Stimulated activated CD8-positive, alpha-beta memory T cell treated with anti-CD3 and anti-CD28 coated beads, Interleukin-7, amount 100 ng/mL, for 48 hours (primary cell): Measurements from ENCODE around the gene PPP4R2.

Source experiments
- DNase-seq, 2 donors: peaks; one replicate each; pipeline ENCODE4 v3.0.0-alpha.2; 2020; ENCODE audit warnings: low read depth in 1 of 2; ENCODE audit errors: extremely low read depth in 1 of 2

Gene PPP4R2

DNA sequence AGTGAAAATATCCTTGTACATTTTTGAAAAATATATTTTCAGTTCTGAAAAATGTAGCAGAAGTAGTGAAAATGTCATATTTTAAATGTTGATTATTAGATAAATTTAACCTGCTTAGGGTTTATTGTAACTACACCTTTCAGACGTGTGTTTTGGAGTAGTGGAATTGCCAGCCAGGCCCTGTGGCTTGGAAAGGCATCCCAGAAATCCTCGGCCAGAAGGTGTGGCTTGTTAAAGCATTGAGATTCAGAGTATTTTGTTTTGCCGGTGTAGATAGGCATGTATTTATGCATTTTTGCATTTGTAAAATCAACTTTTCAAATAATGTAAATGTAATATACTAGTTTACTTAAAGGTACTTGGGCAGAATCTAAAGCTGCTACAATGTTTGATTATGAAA, 71.8 kb downstream of the PPP4R2 start:
- DNase-seq = no peak

DNA sequence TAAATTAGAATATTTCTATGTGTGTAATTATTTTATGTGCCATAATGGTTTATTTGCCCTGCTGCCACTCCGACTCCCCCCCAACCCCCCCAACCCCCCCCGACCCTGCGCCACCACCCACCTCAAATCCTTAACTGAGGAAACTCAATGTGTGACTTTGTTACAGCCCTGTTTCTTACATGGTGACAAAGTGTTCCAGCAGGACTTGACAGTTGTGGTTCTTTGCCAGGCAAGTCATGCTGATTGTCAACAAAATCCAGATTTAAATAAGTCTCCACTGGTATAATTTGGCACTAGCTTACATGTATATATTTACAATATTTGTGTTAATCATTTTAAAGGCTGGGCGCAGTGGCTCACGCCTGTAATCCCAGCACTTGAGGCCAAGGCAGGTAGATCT, 72.6 kb downstream of the PPP4R2 start:
- no peak for DNase-seq

DNA sequence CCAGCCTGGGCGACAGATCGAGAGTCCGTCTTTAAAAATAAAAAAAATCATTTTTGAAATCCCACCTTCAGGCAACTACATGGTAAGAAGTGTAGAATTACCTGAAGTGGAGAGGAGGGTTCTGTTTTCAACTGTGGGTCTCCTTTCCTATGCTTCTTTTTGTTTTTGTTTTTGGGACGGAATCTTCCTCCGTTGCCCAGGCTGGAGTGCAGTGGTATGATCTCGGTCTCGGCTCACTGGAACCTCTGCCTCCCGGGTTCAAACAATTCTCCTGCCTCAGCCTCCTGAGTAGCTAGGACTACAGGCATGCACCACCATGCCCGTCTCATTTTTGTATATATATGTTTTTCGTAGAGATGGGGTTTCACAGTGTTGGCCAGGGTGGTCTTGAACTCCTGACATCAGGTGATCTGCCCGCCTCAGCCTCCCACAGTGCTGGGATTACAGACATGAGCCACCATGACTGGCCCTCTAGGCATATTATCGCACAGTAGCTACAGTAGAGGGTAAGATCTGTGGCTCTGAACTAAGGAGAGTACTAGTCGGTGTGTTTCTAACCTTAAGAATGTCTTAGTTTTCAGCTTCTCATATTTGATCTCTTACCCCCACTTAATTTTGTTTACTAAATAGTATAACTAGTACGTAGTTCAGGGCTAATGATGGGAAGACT, 73.3 kb downstream of the PPP4R2 start:
- no peak for DNase-seq

DNA sequence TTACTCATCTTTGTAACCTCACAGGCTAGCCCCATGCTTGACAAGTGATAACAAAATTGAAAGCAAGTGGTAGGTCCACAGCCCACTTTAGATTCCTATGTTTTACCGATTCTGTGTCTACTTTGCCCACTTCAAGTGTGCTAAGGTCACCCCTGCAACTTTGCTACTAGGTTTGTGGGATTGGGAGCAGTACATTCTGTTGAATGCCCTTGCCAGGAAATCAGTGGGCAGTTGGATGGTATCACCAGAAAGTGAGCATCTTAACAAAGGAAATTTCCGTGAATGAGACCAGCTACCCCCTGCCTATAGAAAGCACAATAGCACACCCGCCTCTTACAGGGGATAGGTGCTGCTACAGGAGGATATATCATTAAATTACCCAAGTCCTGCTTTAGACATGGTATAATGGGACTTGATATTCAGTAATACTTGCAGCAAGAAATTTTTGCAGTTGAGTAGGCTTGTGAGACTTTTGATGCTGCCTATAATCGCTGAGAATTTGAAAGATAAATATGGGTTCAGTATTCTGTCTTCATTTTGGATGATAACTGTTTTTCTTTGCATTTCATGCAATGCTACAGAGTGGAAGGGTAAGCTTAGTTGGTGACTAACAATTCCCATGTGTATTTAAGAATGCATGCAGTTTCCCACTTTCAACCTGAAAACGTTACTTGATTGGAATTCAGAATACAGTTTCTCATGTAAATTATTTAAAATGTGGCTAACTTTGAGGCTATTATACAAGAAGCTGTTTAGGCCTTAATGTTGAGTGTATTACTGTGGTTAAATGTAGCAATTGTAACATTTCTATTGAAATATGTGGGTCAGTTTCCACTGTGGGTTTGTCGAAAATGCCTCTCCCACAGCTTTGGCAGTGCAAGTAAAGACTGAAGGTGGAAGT, 74.3 kb downstream of the PPP4R2 start:
- DNase-seq = no peak

DNA sequence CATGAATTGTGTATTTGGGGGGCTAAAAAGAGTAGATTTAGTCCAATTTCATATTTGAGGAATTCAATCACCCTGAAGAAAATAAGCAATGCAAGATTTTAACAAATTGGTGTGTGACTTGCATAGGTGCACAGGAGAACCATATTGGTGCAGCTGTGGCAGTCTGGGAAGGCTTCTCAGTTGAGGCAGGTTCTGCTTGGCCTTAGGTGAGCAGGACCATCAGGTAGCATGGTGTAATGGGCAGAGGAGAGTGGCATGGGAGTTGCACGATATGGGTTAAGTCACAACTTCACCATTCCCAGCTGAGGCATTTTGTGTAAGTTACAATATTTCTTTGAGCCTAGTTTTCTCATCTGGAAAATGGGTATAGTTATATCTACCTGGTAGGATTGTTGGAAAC, 75.3 kb downstream of the PPP4R2 start:
- no peak for DNase-seq

DNA sequence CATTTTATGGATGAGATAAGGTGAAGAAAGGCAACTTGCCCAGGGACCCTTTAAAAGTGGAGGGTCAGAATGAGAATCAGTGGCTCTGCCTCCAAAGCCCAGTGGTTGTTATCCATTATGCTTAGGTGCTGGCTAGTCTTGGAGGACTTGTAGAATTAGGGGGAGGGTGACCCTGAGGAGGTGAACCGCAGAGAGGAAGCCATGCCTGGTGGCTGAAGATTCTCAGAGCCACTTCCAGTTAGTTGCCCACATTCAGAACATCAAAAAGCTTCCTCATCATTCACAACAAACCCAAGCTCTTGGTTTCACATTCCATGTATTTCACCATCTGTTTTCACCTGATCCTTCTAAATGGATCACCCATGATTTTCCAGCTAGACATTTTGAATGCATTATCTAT, 76.0 kb downstream of the PPP4R2 start:
- DNase-seq = no peak

DNA sequence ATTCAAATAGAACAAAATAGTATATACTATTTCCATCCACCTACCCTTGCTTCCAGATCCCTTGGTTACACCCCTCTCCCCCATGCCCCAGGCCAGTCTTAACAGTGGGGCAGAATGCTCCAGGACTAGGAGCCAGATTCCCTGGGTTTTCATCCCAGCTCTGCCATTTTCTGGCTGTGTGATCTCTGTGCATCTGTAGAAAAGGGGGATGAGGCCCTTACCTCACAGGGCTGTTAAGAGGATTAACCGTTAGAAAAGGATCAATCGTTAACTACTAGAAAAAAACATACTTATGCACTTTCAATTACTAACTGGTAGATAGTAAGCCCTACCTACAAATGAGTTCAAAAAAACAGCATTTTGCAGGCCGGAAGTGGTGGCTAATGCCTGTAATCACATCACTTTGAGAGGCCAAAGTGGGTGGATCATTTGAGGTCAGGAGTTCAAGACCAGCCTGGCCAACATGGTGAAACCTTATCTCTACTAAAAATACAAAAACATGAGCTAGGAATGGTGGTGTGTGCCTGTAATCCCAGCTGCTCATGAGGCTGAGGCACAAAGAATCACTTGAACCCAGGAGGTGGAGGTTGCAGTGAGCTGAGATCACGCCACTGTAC, 76.6 kb downstream of the PPP4R2 start:
- no peak for DNase-seq

DNA sequence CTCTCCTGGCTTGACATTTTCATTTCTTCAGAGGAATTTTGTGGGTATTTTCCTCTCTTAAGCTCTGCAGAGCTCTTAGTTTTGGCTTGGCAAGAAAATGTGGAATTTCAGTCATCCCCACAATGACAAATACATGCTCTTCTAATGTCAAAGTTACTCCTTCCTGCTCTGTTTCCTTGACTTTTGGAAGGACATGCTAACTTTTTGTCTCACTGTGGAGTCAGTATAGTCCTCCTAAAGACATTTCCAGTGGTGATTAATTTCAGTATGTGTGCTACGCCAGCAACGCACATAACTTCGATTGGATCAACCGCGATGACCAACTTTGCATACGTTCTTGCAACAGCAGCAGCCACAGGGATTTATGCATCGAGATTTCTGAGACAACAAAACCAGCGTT, 78.2 kb downstream of the PPP4R2 start:
- no peak for DNase-seq

DNA sequence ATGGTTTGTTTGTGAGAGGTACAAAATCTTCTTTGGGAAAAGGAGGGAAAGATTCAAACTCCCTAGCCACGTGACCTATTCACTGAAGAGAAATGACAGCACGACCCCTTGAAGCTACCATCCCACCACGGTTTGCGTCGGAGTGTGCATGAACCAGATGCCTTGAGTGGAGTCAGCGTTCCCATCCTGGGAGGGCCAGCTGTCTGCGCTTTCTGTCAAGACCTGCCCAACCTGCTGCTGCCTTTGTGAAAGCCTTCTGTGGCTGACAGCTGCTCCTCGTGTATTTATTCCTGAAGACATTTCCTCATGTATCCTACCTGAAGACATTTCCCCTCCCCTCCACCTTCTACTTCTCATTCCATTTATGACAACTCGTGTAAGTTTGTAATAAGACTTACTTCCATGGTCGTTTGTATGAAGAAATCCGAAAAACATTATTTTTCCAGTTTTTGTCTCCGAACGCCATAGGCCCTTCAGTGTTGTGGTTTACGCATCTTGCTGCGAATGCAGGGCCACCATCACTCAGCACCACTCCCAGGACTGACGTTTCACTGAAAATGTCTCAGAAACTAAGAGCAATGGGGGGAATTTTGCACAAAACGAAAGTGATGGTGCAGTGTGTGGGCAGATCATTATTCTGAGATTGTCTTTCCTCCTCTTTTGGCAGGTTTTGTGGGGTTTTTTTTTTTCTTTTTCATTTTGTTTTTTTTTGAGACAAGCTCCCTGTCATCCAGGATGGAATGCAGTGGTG, 83.8 kb downstream of the PPP4R2 start:
- DNase-seq = no peak

DNA sequence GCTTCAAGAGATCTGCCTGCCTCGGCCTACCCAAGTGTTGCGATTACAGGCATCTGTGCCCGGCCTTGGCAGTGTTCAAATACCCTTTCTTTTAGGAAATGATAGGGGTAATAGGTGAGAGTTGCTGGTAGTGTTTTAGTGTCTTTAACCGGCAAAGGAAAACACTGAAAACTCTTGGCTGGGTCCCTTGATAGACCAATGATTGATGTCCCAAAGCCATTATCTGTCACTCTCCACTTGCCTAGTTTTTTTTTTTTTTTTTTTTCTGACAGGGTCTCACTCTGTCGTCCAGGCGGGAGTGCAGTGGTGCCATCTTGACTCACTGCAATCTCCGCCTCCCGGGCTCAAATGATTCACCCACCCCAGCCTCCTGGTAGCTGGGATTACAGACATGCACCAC, 84.5 kb downstream of the PPP4R2 start:
- no peak for DNase-seq

DNA sequence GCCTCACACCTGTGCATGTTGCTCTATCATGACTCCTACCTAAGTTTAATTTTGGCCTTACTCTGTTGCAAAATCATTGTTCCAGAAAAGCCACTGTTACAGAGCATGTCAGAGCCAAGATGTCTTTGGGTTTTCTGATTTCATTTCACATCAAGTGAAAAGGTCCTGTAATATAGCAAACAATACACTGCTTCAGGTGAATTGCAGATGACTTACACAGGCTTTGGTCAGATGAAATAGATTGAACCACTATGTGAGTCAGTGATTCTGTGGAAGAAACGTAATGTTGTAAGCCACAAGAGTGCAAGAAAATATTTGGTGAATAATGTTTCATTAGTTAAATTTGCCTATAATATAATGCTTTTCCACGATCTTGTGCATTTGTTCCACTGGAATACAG, 87.6 kb downstream of the PPP4R2 start:
- DNase-seq = no peak

DNA sequence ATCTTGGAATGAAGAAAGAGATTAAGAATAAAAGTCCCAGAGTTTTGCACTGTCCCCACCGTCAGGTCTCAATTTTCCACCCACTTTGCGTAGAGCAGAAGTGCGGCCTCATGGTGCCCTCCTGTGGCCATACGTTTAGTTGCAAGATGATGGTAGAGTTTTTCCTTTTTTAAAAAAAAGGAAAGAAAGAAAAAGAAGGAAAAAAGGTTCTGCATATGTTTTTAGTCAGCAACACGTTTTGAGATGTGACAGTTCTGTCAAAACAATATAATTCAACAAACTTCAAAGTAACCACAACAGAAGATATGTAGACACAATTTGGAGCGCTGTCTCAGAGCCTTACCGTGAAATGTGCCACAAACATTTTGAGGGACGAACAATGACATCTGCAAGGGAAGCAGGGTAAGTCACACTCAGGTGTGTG, 89.5 kb downstream of the PPP4R2 start:
- peak in 1 of 2 donors; percentile 9 for DNase-seq

DNA sequence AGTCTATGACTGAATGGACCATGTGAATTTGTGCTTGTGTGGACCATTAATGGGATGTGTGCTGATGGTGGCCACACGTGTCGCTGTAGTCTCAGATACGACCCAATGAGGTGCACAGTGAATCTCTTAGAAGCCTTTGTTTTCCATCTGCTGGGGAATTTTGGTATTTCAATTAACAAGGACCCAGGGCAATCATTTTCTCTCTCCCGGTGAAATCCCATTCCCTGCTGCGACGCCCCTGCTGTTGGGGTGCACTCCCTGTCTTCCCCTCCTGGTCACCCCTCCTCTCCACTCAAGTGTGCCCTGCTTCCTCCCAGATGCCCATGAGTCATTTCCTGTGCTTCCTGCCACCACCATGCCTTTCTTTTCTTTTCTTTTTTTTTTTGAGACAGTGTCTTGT, 97.5 kb downstream of the PPP4R2 start:
- DNase-seq = no peak

DNA sequence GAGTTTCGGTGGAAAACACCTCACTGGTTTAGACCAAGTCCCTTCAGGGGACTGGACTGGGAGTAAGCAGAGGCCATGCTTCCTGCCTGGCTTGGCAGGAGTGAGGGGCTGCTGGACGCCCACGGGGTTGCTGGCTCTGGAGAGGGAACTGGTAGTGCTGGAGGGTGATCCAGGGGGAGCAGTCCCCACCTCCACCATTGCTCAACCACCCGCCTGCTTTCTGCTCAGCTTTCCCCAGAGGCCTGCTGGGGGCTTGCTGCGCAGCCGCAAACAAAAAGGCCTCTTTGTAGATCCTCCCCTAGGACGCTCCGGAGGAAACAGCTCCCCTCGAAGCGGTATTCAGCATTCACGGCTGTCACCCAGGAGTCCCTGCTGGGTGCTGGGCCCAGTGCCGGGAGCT, 98.3 kb downstream of the PPP4R2 start:
- no peak for DNase-seq

DNA sequence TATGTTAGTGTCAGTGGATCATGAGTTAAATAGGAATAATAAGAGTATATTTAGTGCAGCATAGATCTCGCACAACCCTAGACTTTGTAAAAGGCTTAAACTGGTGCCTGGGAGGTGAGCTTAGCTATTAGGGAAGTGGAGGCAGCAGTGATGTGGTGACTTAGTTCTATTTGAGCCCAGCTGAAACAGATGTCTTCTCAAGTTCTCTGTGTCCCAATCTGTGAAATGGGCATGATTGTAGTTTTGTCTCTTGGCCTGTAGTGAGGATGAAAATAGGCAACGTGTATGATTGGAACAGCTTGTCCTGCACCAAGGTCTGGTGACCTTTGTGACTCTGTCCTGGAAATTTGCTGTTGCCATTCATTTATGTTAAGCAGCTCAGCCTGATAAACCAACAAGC, 99.6 kb downstream of the PPP4R2 start:
- no peak for DNase-seq

DNA sequence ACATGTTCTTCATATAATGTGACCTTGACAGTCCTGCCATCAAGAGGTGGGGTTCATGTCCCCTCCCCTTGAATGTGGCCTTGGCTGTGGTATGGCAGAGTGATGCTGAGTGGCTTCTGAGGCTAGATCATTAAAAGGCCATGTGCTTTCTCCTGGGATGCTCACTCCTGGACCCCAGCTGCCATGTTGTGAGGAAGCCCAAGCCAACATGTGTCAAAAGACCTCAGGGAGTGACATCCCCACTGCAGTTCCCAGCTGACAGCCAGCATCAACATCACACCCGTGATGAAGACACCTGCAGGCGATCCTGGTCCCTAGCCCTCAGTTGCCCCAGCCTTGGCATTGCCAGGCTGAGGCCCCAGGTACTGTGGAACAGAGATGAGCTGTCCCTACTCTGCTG, 101.4 kb downstream of the PPP4R2 start:
- DNase-seq = no peak

DNA sequence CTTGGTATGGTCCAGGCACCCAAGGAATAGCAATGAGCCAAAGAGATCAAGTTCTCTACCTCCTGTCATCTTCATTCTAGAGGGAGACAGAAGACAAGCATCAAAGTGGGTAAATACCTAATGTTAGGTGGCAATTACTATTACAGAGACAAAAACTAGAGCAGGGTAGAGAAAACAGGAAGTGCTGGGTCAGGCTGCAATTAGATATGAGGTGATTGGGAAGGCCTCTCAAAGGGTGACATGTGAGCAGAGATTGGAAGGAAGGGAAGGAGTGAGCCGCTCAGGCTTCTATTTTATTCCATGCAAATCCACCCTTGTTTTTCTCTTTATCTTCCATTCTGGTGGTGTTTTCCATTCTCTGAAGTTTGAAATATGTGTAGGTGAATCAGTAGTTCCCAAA, 102.3 kb downstream of the PPP4R2 start:
- DNase-seq = no peak

DNA sequence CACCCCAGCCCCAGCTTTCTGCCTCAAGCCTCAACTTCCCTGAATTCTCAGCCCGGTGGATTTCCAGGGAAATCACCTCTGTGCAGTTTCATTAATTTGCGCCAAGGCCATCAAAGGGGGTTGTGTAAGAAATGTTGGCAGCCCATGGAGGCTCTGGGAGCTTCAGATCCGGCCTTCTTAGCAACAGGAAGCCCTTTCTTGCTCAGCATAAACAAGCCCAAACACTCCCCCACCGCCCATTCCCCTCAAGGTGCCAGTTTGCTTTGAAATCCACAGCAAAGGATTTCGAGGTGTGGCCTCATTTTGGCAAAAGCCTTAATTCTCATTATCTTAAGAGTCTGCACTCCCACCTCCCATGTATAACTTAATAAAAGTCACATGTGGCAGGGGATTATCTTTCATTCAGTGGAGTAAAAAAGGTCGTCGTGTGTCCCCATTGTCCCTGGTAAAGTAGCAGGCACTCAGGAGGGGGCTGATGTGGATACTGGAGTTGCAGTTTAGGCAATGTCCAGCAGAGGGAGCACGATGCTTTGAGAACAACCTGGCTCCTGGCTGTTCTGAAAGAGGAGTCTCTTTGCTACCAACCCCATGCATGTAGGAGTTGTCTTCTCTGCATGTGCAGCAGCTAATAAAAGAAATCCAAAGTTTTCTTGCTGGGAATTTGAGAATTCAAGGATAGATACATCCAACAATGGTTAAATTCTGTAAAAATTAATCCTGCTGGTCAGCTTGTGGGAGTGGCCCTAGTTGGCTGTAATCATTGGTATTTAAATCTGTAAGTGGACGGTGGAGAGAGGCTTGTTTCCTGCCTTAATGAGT, 104.3 kb downstream of the PPP4R2 start:
- peak; percentile 28 to 52 for DNase-seq

DNA sequence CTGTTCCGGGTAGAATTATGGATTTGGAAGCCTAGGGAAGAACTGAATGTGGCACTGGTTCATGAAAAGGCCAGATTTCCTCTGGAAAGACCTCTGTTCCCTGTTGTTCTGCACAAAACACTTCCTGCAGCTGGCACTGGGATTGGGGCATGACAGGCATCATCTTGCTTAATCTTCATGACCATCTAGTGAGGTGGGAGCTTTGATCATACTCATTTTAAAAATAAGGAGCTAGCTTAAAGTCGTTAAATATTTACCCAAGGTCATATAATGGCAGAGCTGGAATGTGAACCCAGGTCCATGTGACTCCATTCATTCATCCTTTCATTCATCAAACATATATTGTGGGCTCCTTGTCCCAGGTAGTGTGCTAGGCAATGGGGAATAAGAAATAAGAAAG, 105.3 kb downstream of the PPP4R2 start:
- DNase-seq = no peak

DNA sequence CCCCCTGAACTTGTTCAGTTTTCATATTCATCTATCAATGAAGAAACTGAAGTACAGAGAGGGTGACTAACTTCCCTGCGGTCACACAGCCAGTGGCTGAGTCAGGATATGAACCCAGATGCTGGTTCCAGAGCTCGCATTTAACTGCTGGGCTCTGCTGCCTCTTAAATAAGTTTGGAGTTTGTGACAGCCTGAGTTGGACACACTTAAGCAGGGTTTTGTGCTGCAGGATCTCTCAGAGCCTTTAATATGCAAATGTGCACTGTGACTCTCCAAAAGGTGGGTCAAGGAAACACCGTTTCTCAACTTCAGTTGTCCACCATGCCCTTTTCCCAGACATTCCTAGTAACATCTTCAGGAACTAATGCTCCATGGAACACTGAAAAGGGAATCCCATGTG, 110.6 kb downstream of the PPP4R2 start:
- DNase-seq = no peak
